ENCODE results near the gene PTGDS. TPM values are rescaled to one million over a fixed set of nuclear protein-coding genes. Genes with fewer than 3 reads are reported as not detected.

PTGDS gene
- total and polyA plus RNA-seq, 2 donors from 2014 or later: 236 to 709 TPM

- no peak overlapping the region for H3K4me3 ChIP-seq (ENCODE audit: low read length in 3 of 3)
- no peak overlapping the region for H3K9ac ChIP-seq (ENCODE audit: low read length in 3 of 3)
- FAIRE-seq (no peak), DNase-seq (no peak)
- H3K4me1 ChIP-seq (ENCODE audit: control insufficient read depth in 2 of 3, insufficient read depth in 2 of 3, low read depth in 1 of 3, low read length in 3 of 3): peaks cover 0 to 7% (median 7%) of the 10 kb centered on the region in 3 donors
- H3K27me3 ChIP-seq (ENCODE audit: control insufficient read depth, insufficient read depth, low read length): peaks cover 2% of the 10 kb centered on the region
- no peak for TF ChIP-seq CTCF (IDR thresholded peaks at IDR 0.05; ENCODE audit: borderline replicate concordance, extremely low read depth, insufficient read depth)
- H3K36me3 ChIP-seq (ENCODE audit: control insufficient read depth in 2 of 3, insufficient read depth in 3 of 3, low read length in 3 of 3): peaks cover 0 to 5% (median 0%) of the 10 kb centered on the region in 3 donors
- H3K9me3 ChIP-seq (ENCODE audit: control insufficient read depth in 2 of 3, insufficient read depth in 1 of 3, low read length in 3 of 3): no peaks in the 10 kb centered on the region
- H3K27ac ChIP-seq (ENCODE audit: low read depth in 2 of 2, low read length in 2 of 2): no peak overlapping the region
- intact Hi-C loops (cut with DNase I): no loop called here
Measured at GRCh38 chr9:136990242-136990911, 13.1 kb downstream of the PTGDS start.

DNA sequence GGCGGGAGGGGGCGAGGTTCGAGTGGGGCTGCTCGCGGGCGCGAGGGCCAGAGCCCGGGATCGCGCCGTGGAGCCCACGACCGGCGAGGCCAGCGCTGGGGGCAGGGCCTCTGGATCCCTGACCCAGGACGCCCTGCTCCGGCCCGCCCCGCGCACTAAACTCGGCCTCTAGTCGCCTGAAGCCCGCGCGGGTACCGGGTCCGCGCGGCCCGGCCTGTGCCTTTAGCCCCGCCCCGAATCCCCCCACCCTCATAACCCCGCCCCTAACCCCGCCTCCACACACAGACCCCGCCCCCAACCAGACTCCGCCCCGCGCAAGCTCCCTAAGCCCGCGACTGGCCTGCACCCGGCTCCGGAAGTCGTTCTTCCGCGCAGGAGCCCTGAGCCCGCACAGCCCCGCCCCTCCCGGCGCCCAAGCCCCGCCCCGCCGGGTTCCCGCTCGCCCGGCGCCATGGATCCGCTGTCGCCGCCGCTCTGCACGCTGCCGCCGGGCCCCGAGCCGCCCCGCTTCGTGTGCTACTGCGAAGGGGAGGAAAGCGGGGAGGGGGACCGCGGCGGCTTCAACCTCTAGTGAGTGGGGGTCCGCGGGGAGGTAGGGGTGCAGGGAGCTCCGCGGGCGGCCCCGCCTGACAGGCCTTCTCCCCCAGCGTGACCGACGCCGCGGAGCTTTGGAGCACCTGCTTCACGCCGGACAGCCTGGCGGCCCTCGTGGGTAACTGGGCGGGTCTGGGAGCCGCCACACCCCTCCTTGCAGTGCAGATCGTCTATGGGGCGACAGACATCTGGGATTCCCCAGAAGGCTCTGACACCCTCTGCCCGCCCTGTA, 14.9 kb downstream of the PTGDS start, which contains the start of gene PAXX:
Gene PAXX (plus strand): TSS at position 430 of the 826 bp plus-strand sequence. CDS start 22 bp downstream, at position 452.
- no peak for FAIRE-seq
- H3K27me3 ChIP-seq (ENCODE audit: control insufficient read depth, insufficient read depth, low read length): no peaks in the 10 kb centered on the region
- H3K9me3 ChIP-seq (ENCODE audit: control insufficient read depth in 2 of 3, insufficient read depth in 1 of 3, low read length in 3 of 3): no peaks in the 10 kb centered on the region
- H3K4me3 ChIP-seq (ENCODE audit: low read length in 3 of 3): peak within 1 kb of the TSS; percentile 51 to 77 (median 77)
- peak; percentile 92 to 98 (median 95) for DNase-seq
- H3K27ac ChIP-seq (ENCODE audit: low read depth in 2 of 2, low read length in 2 of 2): peak within 1 kb of the TSS; percentile 51 to 53
- peaks cover 0 to 5% (median 0%) of the 10 kb centered on the region in 3 donors for H3K36me3 ChIP-seq (ENCODE audit: control insufficient read depth in 2 of 3, insufficient read depth in 3 of 3, low read length in 3 of 3)
- H3K9ac ChIP-seq (ENCODE audit: low read length in 3 of 3): peak within 1 kb of the TSS; percentile 18 to 73 (median 65)
- H3K4me1 ChIP-seq (ENCODE audit: control insufficient read depth in 2 of 3, insufficient read depth in 2 of 3, low read depth in 1 of 3, low read length in 3 of 3): peaks cover 0 to 16% (median 10%) of the 10 kb centered on the region in 3 donors
- intact Hi-C loops (cut with DNase I): no loop called here
- no peak for TF ChIP-seq CTCF (IDR thresholded peaks at IDR 0.05; ENCODE audit: borderline replicate concordance, extremely low read depth, insufficient read depth)

DNA sequence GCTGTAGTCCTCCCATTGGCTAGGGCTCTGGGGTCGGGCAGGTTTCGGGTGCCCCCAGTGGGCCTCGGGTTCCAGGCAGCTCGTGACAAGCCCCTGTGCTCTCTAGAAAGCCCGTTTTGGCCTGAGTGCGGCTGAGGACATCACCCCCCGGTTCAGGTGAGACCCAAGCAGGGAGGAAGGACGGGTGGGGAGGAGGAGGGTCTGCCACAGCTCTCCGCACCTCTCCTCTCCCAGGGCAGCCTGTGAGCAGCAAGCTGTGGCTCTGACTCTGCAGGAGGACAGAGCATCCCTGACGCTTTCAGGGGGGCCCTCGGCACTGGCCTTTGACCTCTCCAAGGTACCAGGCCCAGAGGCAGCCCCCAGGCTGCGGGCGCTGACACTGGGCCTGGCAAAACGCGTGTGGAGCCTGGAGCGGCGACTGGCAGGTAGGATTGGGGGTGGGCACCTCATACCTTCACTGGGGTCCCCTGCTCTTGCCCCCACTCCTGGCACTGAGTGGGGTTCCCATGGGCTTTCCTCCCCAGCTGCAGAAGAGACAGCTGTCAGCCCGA, 15.6 kb downstream of the PTGDS start:
- intact Hi-C loops (cut with DNase I): no loop called here
- peak overlapping the region; percentile 51 to 77 (median 77) for H3K4me3 ChIP-seq (ENCODE audit: low read length in 3 of 3)
- peaks cover 0 to 5% (median 0%) of the 10 kb centered on the region in 3 donors for H3K36me3 ChIP-seq (ENCODE audit: control insufficient read depth in 2 of 3, insufficient read depth in 3 of 3, low read length in 3 of 3)
- no peak for TF ChIP-seq CTCF (IDR thresholded peaks at IDR 0.05; ENCODE audit: borderline replicate concordance, extremely low read depth, insufficient read depth)
- no peak for FAIRE-seq
- DNase-seq: no peak
- H3K9me3 ChIP-seq (ENCODE audit: control insufficient read depth in 2 of 3, insufficient read depth in 1 of 3, low read length in 3 of 3): no peaks in the 10 kb centered on the region
- H3K27ac ChIP-seq (ENCODE audit: low read depth in 2 of 2, low read length in 2 of 2): peak overlapping the region in 1 of 2 donors; percentile 4
- H3K9ac ChIP-seq (ENCODE audit: low read length in 3 of 3): peak overlapping the region; percentile 18 to 73 (median 65)
- peaks cover 0 to 20% (median 10%) of the 10 kb centered on the region in 3 donors for H3K4me1 ChIP-seq (ENCODE audit: control insufficient read depth in 2 of 3, insufficient read depth in 2 of 3, low read depth in 1 of 3, low read length in 3 of 3)
- no peaks in the 10 kb centered on the region for H3K27me3 ChIP-seq (ENCODE audit: control insufficient read depth, insufficient read depth, low read length)

Data from kidney (tissue), 14 donors.